GDM1 (cell line): ENCODE data around the gene IFNGR2.
"Not testable (repeated sequence)": the region's sequence is repeated elsewhere in the genome, so short reads cannot be mapped to it uniquely, and the experiment has no call there.

Experiments used
- DNase-seq: peaks from one replicate; lab custom pipeline; 2025; lab: John Stamatoyannopoulos, UW

Gene IFNGR2

DNA sequence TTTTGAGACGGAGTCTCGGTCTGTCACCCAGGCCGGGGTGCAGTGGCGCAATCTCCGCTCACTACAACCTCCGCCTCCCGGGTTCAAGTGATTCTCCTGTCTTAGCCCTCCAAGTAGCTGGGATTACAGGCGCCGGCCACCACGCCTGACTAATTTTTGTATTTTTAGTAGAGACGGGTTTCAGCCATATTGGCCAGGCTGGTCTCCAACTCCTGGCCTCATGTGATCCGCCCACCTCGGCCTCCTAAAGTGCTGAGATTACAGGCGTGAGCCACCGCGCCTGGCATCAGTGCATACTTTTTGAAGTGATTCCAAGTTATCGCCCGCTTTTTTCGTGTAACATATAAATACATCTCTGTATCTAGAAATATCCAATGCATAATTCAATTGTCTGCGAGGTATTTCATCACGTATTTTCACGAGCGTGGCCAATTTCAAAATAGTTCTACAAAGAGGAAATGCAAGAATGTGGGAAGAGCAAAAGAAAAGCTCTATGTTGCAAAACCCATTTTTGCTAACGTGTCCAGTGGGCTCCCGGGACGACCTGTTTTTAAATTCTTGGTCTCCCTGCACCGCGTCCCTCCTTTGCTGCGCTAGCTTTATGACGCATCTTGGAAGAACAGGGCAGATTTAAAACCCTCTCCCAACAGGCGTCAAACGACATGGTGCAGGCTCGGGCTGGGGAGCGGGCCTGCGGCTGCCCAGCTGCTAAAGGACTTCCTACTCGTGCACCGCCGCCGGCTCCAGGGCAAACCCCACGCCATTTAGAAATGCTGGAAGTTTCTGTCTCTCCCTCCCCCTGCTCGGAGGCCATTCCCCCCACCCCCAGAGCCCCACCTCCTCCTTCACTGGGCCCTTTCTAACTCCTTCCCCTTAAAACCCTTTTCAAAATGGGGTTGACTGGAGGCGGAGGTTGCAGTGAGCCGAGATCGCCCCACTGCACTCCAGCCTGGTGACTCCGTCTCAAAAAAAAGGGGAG, 923 bp upstream of the IFNGR2 start:
- no peak for DNase-seq

GRCh38 chr21:33403786-33404585, 773 bp downstream of the IFNGR2 start:
- DNase-seq, result no peak

GRCh38 chr21:33406493-33406892, 3.3 kb downstream of the IFNGR2 start:
- DNase-seq, result no peak

DNA sequence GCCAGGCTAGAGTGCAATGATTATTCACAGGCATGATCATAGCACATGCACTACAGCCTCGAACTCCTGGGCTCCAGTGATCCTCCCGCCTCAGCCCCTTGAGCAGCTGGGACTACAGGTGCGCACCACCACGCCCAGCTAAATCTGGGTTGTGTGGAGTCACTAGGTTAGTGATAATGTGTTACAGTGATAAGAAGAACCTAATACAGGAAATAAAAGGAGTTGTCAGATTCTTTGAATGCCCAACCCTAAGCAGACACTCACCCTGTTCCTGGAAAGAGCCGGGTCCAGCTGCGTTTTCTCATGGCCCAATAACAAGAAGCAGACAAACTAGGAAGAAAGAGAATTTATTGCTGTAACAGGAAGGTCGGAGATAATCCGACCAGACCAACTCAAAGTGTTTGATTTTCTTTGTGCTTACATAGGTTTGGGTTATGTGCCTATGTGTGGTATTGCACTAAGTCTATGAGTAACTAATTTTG, 8.8 kb downstream of the IFNGR2 start:
- DNase-seq, result no peak

- not testable (repeated sequence) for DNase-seq
Observed at GRCh38 chr21:33412439-33412831, 9.2 kb downstream of the IFNGR2 start.

DNA sequence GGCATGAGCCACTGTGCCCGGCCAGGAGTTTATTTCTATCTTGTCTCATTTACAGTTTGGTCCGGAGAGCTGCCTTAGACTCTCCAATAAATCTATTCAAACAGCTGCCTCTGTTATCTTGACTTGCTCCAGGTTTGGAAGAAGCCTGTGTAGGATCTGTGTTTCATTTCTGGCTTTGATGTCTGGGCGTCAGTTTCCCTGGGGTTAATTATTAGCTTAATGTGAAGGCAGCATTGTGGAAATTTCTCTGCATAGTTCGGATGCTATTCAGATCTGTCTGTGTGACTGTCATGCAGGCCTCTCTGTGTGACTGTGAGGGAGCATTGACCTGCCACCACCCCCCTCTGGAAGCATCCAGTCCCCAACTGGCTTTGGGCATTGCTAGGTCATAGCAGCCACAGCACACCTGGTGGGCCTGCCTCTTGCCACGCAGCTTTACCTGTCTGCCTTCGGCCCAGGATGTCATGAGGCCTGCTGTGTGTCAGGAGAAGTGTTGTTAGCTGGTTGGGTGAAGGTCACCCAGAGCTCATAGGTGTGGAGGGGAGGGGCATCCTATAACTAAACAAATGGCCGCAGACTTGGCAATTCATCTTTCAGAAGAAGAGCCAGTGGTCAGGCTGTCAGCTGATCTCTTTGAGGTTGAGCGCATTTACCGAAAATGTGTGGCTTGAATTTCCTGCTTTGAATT, 9.8 kb downstream of the IFNGR2 start:
- DNase-seq, result no peak

DNA sequence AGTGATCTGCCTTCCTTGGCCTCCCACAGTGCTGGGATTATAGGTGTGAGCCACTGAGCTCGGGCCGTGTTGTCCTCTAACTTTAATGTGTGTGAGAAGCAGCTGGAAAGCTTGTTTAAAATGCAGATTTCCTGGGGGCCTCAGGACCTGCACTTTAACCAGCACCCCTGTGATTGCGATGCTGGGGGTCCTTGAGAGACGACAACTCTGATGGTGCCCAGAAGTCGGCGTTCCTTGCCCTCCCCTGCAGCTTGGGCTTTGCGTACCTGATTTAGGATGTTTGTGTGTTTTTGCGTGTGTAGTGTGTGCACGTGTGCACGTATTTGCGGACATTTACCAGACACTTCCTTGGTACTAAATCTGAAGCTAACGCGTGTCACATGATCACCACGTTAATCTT, 10.9 kb downstream of the IFNGR2 start:
- DNase-seq, result no peak

- no peak for DNase-seq
Observed at GRCh38 chr21:33414926-33415325, 11.7 kb downstream of the IFNGR2 start.

- no peak for DNase-seq
Observed at GRCh38 chr21:33418691-33419090, 15.5 kb downstream of the IFNGR2 start.

- DNase-seq, result no peak
Observed at GRCh38 chr21:33419538-33420123, 16.4 kb downstream of the IFNGR2 start.

DNA sequence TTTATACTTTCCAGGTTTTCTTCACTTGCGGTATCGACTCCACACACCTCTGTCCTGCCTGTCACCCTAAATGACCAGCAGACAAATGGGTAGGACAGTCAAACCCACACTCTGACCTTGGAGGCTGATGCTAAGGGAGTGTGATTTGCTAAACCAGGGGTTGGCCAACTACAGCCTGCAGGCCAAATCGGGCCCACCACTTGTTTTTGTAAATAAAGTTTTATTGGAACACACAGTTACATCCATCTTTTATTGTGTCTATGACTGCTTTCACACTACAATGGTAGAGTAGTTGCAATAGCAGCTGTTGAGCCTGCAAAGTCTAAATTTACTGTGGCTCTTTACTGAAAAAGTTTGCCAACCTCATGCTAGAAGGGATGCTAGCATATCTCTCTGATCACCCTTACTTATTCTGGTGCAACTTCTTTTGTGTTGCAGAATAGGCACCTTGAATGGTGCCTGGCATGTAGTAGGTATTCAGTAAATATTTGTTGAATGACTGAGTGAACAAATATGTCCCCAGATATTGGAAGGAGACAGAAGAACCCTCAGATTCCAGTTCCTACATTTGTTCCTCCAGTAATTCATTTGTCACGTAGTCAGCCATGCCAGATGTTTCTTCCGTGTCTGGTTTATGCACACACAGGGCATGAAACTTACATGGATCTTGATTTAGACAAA, 18.6 kb downstream of the IFNGR2 start:
- no peak for DNase-seq

DNA sequence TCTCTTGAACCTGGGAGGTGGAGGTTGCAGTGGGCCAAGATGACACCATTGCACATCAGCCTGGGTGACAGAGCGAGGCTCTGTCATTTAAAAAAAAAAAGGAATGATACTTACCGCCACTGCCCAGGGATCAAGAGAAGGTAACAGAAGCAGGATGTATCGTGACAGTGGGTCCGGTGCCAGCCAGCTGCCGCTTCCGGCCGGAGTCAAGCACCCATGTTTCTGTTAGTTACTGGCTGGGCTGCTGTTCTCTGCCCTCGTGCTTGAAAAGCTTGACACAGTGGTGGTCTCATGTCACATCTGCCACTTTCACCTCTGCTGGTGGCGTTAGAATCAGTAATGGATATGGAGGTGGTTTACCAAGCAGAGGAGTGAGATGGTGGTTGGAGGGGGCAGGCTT, 21.0 kb downstream of the IFNGR2 start:
- no peak for DNase-seq

- DNase-seq, result no peak
Observed at GRCh38 chr21:33425825-33426224, 22.6 kb downstream of the IFNGR2 start.

DNA sequence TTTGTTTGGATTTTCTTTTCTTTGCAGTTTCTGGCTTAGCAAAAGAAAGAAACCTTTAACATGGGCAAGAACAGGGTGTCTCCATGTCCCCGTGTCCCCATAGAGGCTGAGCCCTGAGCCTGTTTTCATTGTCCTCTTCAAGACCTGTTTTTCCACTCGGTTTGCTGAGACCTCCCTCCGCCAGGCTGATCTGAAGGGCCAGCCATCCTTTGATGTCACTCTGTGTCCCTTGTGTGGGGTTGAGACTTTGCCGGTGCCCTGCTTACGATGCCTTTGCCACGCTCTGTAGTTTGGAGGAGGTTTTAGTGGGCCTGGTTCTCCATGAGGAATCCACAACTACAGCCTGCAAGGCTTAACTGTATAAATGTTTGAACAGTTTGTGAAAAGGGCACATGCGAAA, 23.8 kb downstream of the IFNGR2 start:
- DNase-seq, result no peak

- DNase-seq, result no peak
Observed at GRCh38 chr21:33428669-33429068, 25.5 kb downstream of the IFNGR2 start.

- no peak for DNase-seq
Observed at GRCh38 chr21:33430858-33431257, 27.6 kb downstream of the IFNGR2 start.

- DNase-seq, result no peak
Observed at GRCh38 chr21:33432496-33432895, 29.3 kb downstream of the IFNGR2 start.

GRCh38 chr21:33433001-33433400, 29.8 kb downstream of the IFNGR2 start:
- no peak for DNase-seq

GRCh38 chr21:33433425-33434114, 30.4 kb downstream of the IFNGR2 start:
- no peak for DNase-seq

- no peak for DNase-seq
Observed at GRCh38 chr21:33434770-33435360, 31.7 kb downstream of the IFNGR2 start.
